DOHH2 (cell line): ENCODE data around the gene DNAJB6.

Experiments
- EZH2phosphoT487 ChIP-seq: fragments of 200-600 bp; sonication (generic); IDR thresholded peaks from 2 replicates; pipeline ENCODE4 v1.6.1; 2017; ENCODE audit warnings: borderline replicate concordance, mild to moderate bottlenecking, antibody characterized with exemption, low read length, moderate library complexity, mixed read lengths
- TF ChIP-seq, protein P1 (sequence below): fragments of 200-600 bp; sonication (generic); IDR thresholded peaks from one replicate; pipeline ENCODE4 v1.5.1; 2014; ENCODE audit warnings: antibody characterized with exemption, mild to moderate bottlenecking, low read depth, low read length; ENCODE audit not compliant: poor library complexity, severe bottlenecking

DNA sequence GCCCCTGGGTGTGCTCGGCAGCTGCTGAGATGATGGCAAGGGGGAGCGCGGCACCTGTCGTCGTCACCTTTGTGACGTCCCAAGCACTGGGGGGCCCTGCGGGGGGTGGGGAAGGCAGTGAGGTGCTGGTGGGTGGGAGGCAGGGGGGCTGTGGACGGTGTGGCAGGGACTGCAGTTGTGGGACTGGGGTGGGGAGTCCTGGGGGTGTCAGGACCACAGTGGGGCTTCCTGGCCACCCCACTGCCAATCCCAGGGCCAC, 82.2 kb downstream of the DNAJB6 start:
- TF ChIP-seq, protein P1, sequence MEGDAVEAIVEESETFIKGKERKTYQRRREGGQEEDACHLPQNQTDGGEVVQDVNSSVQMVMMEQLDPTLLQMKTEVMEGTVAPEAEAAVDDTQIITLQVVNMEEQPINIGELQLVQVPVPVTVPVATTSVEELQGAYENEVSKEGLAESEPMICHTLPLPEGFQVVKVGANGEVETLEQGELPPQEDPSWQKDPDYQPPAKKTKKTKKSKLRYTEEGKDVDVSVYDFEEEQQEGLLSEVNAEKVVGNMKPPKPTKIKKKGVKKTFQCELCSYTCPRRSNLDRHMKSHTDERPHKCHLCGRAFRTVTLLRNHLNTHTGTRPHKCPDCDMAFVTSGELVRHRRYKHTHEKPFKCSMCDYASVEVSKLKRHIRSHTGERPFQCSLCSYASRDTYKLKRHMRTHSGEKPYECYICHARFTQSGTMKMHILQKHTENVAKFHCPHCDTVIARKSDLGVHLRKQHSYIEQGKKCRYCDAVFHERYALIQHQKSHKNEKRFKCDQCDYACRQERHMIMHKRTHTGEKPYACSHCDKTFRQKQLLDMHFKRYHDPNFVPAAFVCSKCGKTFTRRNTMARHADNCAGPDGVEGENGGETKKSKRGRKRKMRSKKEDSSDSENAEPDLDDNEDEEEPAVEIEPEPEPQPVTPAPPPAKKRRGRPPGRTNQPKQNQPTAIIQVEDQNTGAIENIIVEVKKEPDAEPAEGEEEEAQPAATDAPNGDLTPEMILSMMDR = no peak
- no peak for TF ChIP-seq EZH2phosphoT487
